SH-SY5Y (cell line): ENCODE data around the gene CFAP251.

ENCODE experiments used
- GATA2 ChIP-seq: IDR thresholded peaks from 2 replicates; pipeline ENCODE4 v1.6.1; 2011; ENCODE audit warnings: mild to moderate bottlenecking, low read depth, low read length
- GATA3 ChIP-seq: IDR thresholded peaks from 2 replicates; pipeline ENCODE4 v1.6.1; 2011; ENCODE audit warnings: low read depth, mild to moderate bottlenecking, low read length, moderate library complexity

CFAP251 gene

GRCh38 chr12:122048151-122048550 lies 129.8 kb downstream of the CFAP251 start:
- TF ChIP-seq GATA2 (no peak), GATA3 (no peak)

DNA sequence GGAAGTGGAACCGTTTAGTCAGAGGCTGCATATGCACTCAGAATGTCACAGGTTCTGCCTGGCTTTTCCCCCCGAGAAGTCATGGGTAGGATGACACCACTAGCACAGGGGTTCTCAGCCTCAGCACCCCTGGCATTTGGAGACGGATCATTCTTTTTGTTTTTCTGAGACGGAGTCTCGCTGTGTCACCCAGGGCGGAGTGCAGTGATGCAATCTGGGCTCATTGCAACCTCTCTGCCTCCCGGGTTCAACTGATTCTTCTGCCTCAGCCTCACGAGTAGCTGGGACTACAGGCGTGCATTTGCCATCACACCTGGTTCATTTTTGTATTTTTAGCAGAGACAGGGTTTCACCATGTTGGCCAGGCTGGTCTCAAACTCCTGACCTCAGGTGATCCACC lies 131.4 kb downstream of the CFAP251 start:
- TF ChIP-seq GATA2 (no peak), GATA3 (no peak)

GRCh38 chr12:122050706-122051105 lies 132.3 kb downstream of the CFAP251 start:
- TF ChIP-seq GATA3 (no peak), GATA2 (no peak)

GRCh38 chr12:122051231-122051876 lies 133.0 kb downstream of the CFAP251 start:
- TF ChIP-seq GATA3: no peak
- TF ChIP-seq GATA2: no peak

- TF ChIP-seq GATA2: no peak
- TF ChIP-seq GATA3: no peak
Observed at GRCh38 chr12:122052285-122052684, 133.9 kb downstream of the CFAP251 start.
